IMR-90 (cell line): ENCODE results near the gene SCAMP1. TPM values are rescaled to one million over a fixed set of nuclear protein-coding genes. Genes with fewer than 3 reads are reported as not detected.

Experiments used
- CHD1 ChIP-seq: IDR thresholded peaks from 2 replicates; pipeline ENCODE4 v1.6.1; 2012; ENCODE audit warnings: low read depth, low read length, improper control_type of control experiment
- FOS ChIP-seq: fragments of 150-350 bp; IDR thresholded peaks from 2 replicates; pipeline ENCODE4 v1.6.1; 2016; ENCODE audit warnings: low read depth, low read length
- MXI1 ChIP-seq: IDR thresholded peaks from 2 replicates; pipeline ENCODE4 v1.6.1; 2012; ENCODE audit warnings: low read depth, mild to moderate bottlenecking, low read length, moderate library complexity, borderline replicate concordance
- SMC3 ChIP-seq: fragments of 150-350 bp; IDR thresholded peaks from 2 replicates; pipeline ENCODE4 v1.6.1; 2016; ENCODE audit warnings: low read depth, mild to moderate bottlenecking, antibody characterized with exemption, low read length, moderate library complexity
- polyA plus RNA-seq, 3 experiments: library from polyadenylated mRNA; depleted of rRNA; stranded (reverse); fragments of >200 nt; gene quantifications; 2 replicates each; pipeline ENCODE4 v1.2.3, GENCODE V29; 2012; ENCODE audit warnings: low replicate concordance in 1 of 3
- total RNA-seq: library from RNA; depleted of rRNA; stranded (reverse); fragments of >200 nt; gene quantifications from 2 replicates; pipeline ENCODE4 v1.2.3, GENCODE V29; 2012

SCAMP1 gene
- total and polyA plus RNA-seq, 2 of the 4 experiments (the other 2 are of a cell fraction) = 13.5 to 114 TPM

GRCh38 chr5:78527054-78527859, 166.8 kb downstream of the SCAMP1 start (continued):
- TF ChIP-seq MXI1 = no peak
- no peak for TF ChIP-seq SMC3
- TF ChIP-seq CHD1 = no peak
- TF ChIP-seq FOS = peak; percentile 52; the same call in 1 of the 2 replicates
